Natural killer cell (primary cell): ENCODE results near the gene ZDHHC14. TPM values are rescaled to one million over a fixed set of nuclear protein-coding genes. Genes with fewer than 3 reads are reported as not detected.

Experiments used
- ATAC-seq, 3 donors: fragments of 150-1000 bp in 2 of 3; fragments of 200-7000 bp in 1 of 3; cut with Tn5 transposase; 1 replicate in 1 of 3; 2 replicates in 2 of 3; pipeline ENCODE4 v1.10.0; 2021; ENCODE audit warnings: mild to moderate bottlenecking in 2 of 3, moderate library complexity in 2 of 3
- DNase-seq, 2 donors: peaks; one replicate each; pipeline versions ENCODE4 v3.0.0 to v3.0.0-alpha.2; 2013 to 2021; ENCODE audit warnings: mixed read lengths in 1 of 2
- H3K27ac ChIP-seq: one replicate; pipeline ENCODE4 v1.5.1; 2013; ENCODE audit warnings: mild to moderate bottlenecking, low read length
- H3K27me3 ChIP-seq: one replicate; pipeline ENCODE4 v1.6.1; 2013; ENCODE audit warnings: low read length; ENCODE audit not compliant: control insufficient read depth, insufficient read depth
- H3K36me3 ChIP-seq: one replicate; pipeline ENCODE4 v1.6.1; 2013; ENCODE audit warnings: low read length; ENCODE audit not compliant: control insufficient read depth, insufficient read depth
- H3K4me1 ChIP-seq: one replicate; pipeline ENCODE4 v1.6.1; 2013; ENCODE audit warnings: low read length; ENCODE audit not compliant: control insufficient read depth, insufficient read depth
- H3K4me3 ChIP-seq: one replicate; pipeline ENCODE4 v1.5.1; 2013; ENCODE audit warnings: low read length
- H3K9me3 ChIP-seq: one replicate; pipeline ENCODE4 v1.6.1; 2013; ENCODE audit warnings: low read length; ENCODE audit not compliant: control insufficient read depth, insufficient read depth
- H3K27ac Mint-ChIP-seq, 2 donors: one replicate each; pipeline ENCODE4 v1.8.0; 2022; ENCODE audit warnings: mild to moderate bottlenecking in 2 of 2, mixed read lengths in 2 of 2, moderate library complexity in 1 of 2
- H3K27me3 Mint-ChIP-seq, 2 donors: one replicate each; pipeline ENCODE4 v1.8.0; 2022; ENCODE audit warnings: low read depth in 2 of 2, mixed read lengths in 2 of 2
- H3K36me3 Mint-ChIP-seq: one replicate; pipeline ENCODE4 v1.8.0; 2022; ENCODE audit warnings: mixed read lengths
- H3K4me1 Mint-ChIP-seq, 2 donors: one replicate each; pipeline ENCODE4 v1.8.0; 2022; ENCODE audit warnings: mixed read lengths in 2 of 2
- H3K4me3 Mint-ChIP-seq: one replicate; pipeline ENCODE4 v1.8.0; 2022; ENCODE audit warnings: mild to moderate bottlenecking, moderate library complexity, mixed read lengths
- H3K9me3 Mint-ChIP-seq, 2 donors: one replicate each; pipeline ENCODE4 v1.8.0; 2022; ENCODE audit warnings: mixed read lengths in 2 of 2
- CTCF ChIP-seq: fragments of 200-600 bp; IDR thresholded peaks from one replicate; pipeline ENCODE4 v1.8.0; 2022; ENCODE audit warnings: antibody characterized with exemption
- WGBS: methylation state at CpG from one replicate; pipeline ENCODE4 v1.1.7; 2013; ENCODE audit warnings: missing lambda C conversion rate; ENCODE audit not compliant: insufficient coverage; 5-methylcytosine and 5-hydroxymethylcytosine counted together
- intact Hi-C: fragments of 100-400 bp; cut with micrococcal nuclease; formaldehyde crosslinking; loops from one replicate; pipeline ENCODE4 v1.14.2; 2022
- total RNA-seq, 4 donors: library from RNA; stranded (reverse); fragments of 120-200 nt in 1 of 4; gene quantifications; one replicate each; pipeline versions ENCODE4 v1.2.3 to v1.2.4, GENCODE V29; 2013 to 2022

ZDHHC14 gene
- total RNA-seq, 3 donors from 2014 or later (not counting 1 experiment from before 2014, with no cell fraction given) = 6.7 to 11.3 (median 10.6) TPM

- H3K4me3 ChIP-seq = no peak overlapping the region
- H3K4me3 Mint-ChIP-seq = no peak overlapping the region
- peaks cover 23 to 32% of the 10 kb centered on the region in 2 donors for H3K4me1 Mint-ChIP-seq
- no peak overlapping the region for H3K27ac Mint-ChIP-seq
- H3K27me3 ChIP-seq = no peaks in the 10 kb centered on the region
- no peaks in the 10 kb centered on the region for H3K36me3 ChIP-seq
- peaks cover 3 to 4% of the 10 kb centered on the region in 2 donors for H3K9me3 Mint-ChIP-seq
- peaks cover 8% of the 10 kb centered on the region for H3K4me1 ChIP-seq
- 100% methylated on average over 2 of the region's 3 CpGs for WGBS
- H3K9me3 ChIP-seq = peaks cover 5% of the 10 kb centered on the region
- H3K27ac ChIP-seq = no peak overlapping the region
- intact Hi-C loops = no loop called here
- H3K36me3 Mint-ChIP-seq = peaks cover 16% of the 10 kb centered on the region
- ATAC-seq (no peak), DNase-seq (no peak)
- no peak for TF ChIP-seq CTCF
- no peaks in the 10 kb centered on the region for H3K27me3 Mint-ChIP-seq
Measured at GRCh38 chr6:157386454-157386853, 5.5 kb downstream of the ZDHHC14 start.

GRCh38 chr6:157388924-157389323 lies 7.9 kb downstream of the ZDHHC14 start:
- no peak overlapping the region for H3K27ac ChIP-seq
- peaks cover 16% of the 10 kb centered on the region for H3K36me3 Mint-ChIP-seq
- DNase-seq = no peak
- H3K9me3 ChIP-seq = peaks cover 5% of the 10 kb centered on the region
- H3K4me1 Mint-ChIP-seq = peaks cover 10 to 25% of the 10 kb centered on the region in 2 donors
- H3K4me3 Mint-ChIP-seq = no peak overlapping the region
- ATAC-seq = no peak
- no peak overlapping the region for H3K4me3 ChIP-seq
- no peaks in the 10 kb centered on the region for H3K36me3 ChIP-seq
- intact Hi-C loops = no loop called here
- H3K27ac Mint-ChIP-seq = no peak overlapping the region
- no peak for TF ChIP-seq CTCF
- H3K27me3 Mint-ChIP-seq = no peaks in the 10 kb centered on the region
- no CpG with 5 or more reads among the region's 2 CpGs for WGBS
- peaks cover 3 to 4% of the 10 kb centered on the region in 2 donors for H3K9me3 Mint-ChIP-seq
- H3K4me1 ChIP-seq = peaks cover 3% of the 10 kb centered on the region
- no peaks in the 10 kb centered on the region for H3K27me3 ChIP-seq

GRCh38 chr6:157390273-157391060 lies 9.5 kb downstream of the ZDHHC14 start:
- intact Hi-C loops = no loop called here
- Mint-ChIP-seq H3K4me1 (peaks cover 8 to 20% of the 10 kb centered on the region in 2 donors), H3K36me3 (peaks cover 16% of the 10 kb centered on the region), H3K27me3 (no peaks in the 10 kb centered on the region), H3K9me3 (peaks cover 3 to 4% of the 10 kb centered on the region in 2 donors), H3K4me3 (no peak overlapping the region), H3K27ac (no peak overlapping the region)
- Histone ChIP-seq H3K9me3 (peaks cover 5% of the 10 kb centered on the region), H3K4me1 (peaks cover 4% of the 10 kb centered on the region), H3K36me3 (no peaks in the 10 kb centered on the region), H3K4me3 (no peak overlapping the region), H3K27ac (no peak overlapping the region), H3K27me3 (no peaks in the 10 kb centered on the region)
- no CpG with 5 or more reads among the region's 4 CpGs for WGBS
- no peak for TF ChIP-seq CTCF
- ATAC-seq (no peak), DNase-seq (no peak)
